Gastroesophageal sphincter (tissue), 3 donors: ENCODE measurements around the gene DRGX.

Experiments
- POLR2A ChIP-seq, 2 donors: fragments of 450-650 bp; IDR thresholded peaks; one replicate each; pipeline ENCODE4 v1.6.1; 2017; ENCODE audit warnings: antibody characterized with exemption in 2 of 2, mild to moderate bottlenecking in 2 of 2, moderate library complexity in 1 of 2
- TF ChIP-seq, protein P1 (sequence below), 4 experiments: fragments of 200-600 bp in 2 of 4; fragments of 450-650 bp in 2 of 4; sonication (generic) in 1 of 4; IDR thresholded peaks; one replicate each; pipeline ENCODE4 v1.5.1; 2017 to 2019; ENCODE audit warnings: antibody characterized with exemption in 4 of 4, mild to moderate bottlenecking in 2 of 4, moderate library complexity in 2 of 4

DNA sequence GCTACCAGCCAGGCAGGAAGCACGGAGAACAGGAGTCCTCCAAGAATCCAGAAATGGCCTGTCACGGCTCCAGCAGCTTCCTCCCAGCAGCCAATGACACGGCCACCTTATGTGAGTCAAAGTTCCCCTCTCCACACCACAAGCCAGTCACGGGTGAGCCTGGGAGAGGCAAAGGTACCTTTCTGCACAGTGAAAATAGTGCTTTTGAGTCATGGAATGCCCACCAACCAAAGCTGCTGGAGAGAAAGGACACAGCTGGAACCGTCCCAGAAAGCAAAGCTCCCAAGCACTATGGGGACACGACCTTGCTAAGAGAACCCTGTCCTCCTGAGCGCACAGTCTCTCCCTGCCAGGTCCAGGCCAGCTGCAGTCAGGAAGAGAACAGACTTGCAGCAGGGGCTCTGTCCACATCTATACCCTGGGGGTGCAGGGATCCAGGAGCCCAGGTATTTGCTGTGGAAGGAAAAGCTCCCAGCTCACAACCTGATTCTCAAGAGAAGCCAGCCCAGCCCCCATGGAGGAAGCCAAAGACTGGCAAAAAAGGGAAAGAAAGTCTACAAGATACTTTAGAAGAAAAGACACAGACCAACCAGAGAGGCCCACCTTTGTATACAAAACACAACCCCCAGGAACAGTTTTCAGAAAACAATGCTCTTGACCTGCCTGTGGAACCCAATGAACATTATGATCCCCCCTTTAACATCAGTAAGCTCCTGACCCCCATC lies 72.6 kb downstream of the DRGX start:
- TF ChIP-seq, protein P1, sequence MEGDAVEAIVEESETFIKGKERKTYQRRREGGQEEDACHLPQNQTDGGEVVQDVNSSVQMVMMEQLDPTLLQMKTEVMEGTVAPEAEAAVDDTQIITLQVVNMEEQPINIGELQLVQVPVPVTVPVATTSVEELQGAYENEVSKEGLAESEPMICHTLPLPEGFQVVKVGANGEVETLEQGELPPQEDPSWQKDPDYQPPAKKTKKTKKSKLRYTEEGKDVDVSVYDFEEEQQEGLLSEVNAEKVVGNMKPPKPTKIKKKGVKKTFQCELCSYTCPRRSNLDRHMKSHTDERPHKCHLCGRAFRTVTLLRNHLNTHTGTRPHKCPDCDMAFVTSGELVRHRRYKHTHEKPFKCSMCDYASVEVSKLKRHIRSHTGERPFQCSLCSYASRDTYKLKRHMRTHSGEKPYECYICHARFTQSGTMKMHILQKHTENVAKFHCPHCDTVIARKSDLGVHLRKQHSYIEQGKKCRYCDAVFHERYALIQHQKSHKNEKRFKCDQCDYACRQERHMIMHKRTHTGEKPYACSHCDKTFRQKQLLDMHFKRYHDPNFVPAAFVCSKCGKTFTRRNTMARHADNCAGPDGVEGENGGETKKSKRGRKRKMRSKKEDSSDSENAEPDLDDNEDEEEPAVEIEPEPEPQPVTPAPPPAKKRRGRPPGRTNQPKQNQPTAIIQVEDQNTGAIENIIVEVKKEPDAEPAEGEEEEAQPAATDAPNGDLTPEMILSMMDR (IDR thresholded peaks at IDR 0.05): no peak
- TF ChIP-seq POLR2A (IDR thresholded peaks at IDR 0.05): no peak
